Naive thymus-derived CD4-positive, alpha-beta T cell (primary cell): Measurements from ENCODE around the gene SLIT3. TPM values are rescaled to one million over a fixed set of nuclear protein-coding genes. Genes with fewer than 3 reads are reported as not detected.

Experiments used
- ATAC-seq: fragments of 150-1000 bp; cut with Tn5 transposase; 2 replicates; pipeline ENCODE4 v1.10.0; 2021; ENCODE audit warnings: mild to moderate bottlenecking, moderate library complexity
- CTCF ChIA-PET: fragments of 350-600 bp; sonication (Branson Sonifier 250); formaldehyde crosslinking; loops from one replicate; lab custom pipeline; 2021; ENCODE audit warnings: antibody characterized with exemption; lab: Charles Lee
- POLR2A ChIA-PET: fragments of 350-600 bp; sonication (Branson Sonifier 250); formaldehyde crosslinking; loops from one replicate; lab custom pipeline; 2021; ENCODE audit warnings: antibody characterized with exemption, inconsistent platforms; lab: Charles Lee
- DNase-seq, 9 donors: peaks; one replicate each; pipeline versions ENCODE4 v3.0.0 to v3.0.0-alpha.2; 2020 to 2022; ENCODE audit warnings: mixed read lengths in 1 of 9
- H3K27ac ChIP-seq: one replicate; pipeline ENCODE4 v1.7.0; 2013; ENCODE audit warnings: mild to moderate bottlenecking, low read depth, low read length, moderate library complexity
- H3K27me3 ChIP-seq, 2 donors: one replicate each; pipeline ENCODE4 v1.7.0; 2013; ENCODE audit warnings: low read length in 2 of 2, mild to moderate bottlenecking in 2 of 2, moderate library complexity in 2 of 2; ENCODE audit not compliant: control insufficient read depth in 2 of 2, insufficient read depth in 2 of 2
- H3K36me3 ChIP-seq, 3 experiments: 1 replicate in 2 of 3; 2 replicates in 1 of 3; pipeline ENCODE4 v1.7.0; 2013; ENCODE audit warnings: low read length in 3 of 3, mild to moderate bottlenecking in 3 of 3, moderate library complexity in 1 of 3; ENCODE audit not compliant: insufficient read depth in 3 of 3, control insufficient read depth in 2 of 3
- H3K4me1 ChIP-seq, 2 donors: one replicate each; pipeline ENCODE4 v1.7.0; 2013; ENCODE audit warnings: low read length in 2 of 2, mild to moderate bottlenecking in 2 of 2, moderate library complexity in 1 of 2; ENCODE audit not compliant: control insufficient read depth in 2 of 2, insufficient read depth in 2 of 2
- H3K4me3 ChIP-seq: 2 replicates; pipeline ENCODE4 v1.7.0; 2013; ENCODE audit warnings: mild to moderate bottlenecking, low read length
- H3K9me3 ChIP-seq, 3 experiments: 1 replicate in 2 of 3; 2 replicates in 1 of 3; pipeline ENCODE4 v1.7.0; 2013; ENCODE audit warnings: low read length in 3 of 3; ENCODE audit not compliant: control insufficient read depth in 2 of 3
- H3K27ac Mint-ChIP-seq, 9 donors: one replicate each; pipeline ENCODE4 v1.8.0; 2020 to 2022; ENCODE audit warnings: mixed read lengths in 9 of 9, mild to moderate bottlenecking in 8 of 9, moderate library complexity in 5 of 9, inconsistent platforms in 2 of 9
- H3K27me3 Mint-ChIP-seq, 5 donors: one replicate each; pipeline ENCODE4 v1.8.0; 2021 to 2022; ENCODE audit warnings: mixed read lengths in 5 of 5, mild to moderate bottlenecking in 1 of 5
- H3K36me3 Mint-ChIP-seq, 5 donors: one replicate each; pipeline ENCODE4 v1.8.0; 2020 to 2022; ENCODE audit warnings: mixed read lengths in 5 of 5, mild to moderate bottlenecking in 3 of 5, inconsistent platforms in 1 of 5
- H3K4me1 Mint-ChIP-seq, 7 donors: one replicate each; pipeline ENCODE4 v1.8.0; 2020 to 2022; ENCODE audit warnings: mixed read lengths in 7 of 7, mild to moderate bottlenecking in 3 of 7, inconsistent platforms in 1 of 7
- H3K4me3 Mint-ChIP-seq, 10 donors: one replicate each; pipeline ENCODE4 v1.8.0; 2020 to 2022; ENCODE audit warnings: mild to moderate bottlenecking in 10 of 10, mixed read lengths in 10 of 10, moderate library complexity in 6 of 10, inconsistent platforms in 2 of 10
- H3K9me3 Mint-ChIP-seq, 11 donors: one replicate each; pipeline ENCODE4 v1.8.0; 2020 to 2022; ENCODE audit warnings: mixed read lengths in 11 of 11, mild to moderate bottlenecking in 4 of 11, inconsistent platforms in 1 of 11, moderate library complexity in 1 of 11
- intact Hi-C, 2 donors: fragments of 100-400 bp; cut with micrococcal nuclease; formaldehyde crosslinking; loops; one replicate each; pipeline ENCODE4 v1.15.1; 2023
- polyA plus RNA-seq, 2 donors: library from polyadenylated mRNA; unstranded; fragments of 300-500 nt; fragmentation: Illumina TruSeq; gene quantifications; one replicate each; pipeline ENCODE4 v1.2.3, GENCODE V29; 2021
- total RNA-seq, 6 experiments: library from RNA in 5 of 6; stranded (reverse) in 5 of 6; gene quantifications; 1 replicate in 5 of 6; 2 replicates in 1 of 6; pipeline ENCODE4 v1.2.3 and lab custom pipeline; 2021 to 2026

SLIT3 gene
- total and polyA plus RNA-seq, 7 experiments from 2014 or later, result 0.34 TPM; not detected in 6

DNA sequence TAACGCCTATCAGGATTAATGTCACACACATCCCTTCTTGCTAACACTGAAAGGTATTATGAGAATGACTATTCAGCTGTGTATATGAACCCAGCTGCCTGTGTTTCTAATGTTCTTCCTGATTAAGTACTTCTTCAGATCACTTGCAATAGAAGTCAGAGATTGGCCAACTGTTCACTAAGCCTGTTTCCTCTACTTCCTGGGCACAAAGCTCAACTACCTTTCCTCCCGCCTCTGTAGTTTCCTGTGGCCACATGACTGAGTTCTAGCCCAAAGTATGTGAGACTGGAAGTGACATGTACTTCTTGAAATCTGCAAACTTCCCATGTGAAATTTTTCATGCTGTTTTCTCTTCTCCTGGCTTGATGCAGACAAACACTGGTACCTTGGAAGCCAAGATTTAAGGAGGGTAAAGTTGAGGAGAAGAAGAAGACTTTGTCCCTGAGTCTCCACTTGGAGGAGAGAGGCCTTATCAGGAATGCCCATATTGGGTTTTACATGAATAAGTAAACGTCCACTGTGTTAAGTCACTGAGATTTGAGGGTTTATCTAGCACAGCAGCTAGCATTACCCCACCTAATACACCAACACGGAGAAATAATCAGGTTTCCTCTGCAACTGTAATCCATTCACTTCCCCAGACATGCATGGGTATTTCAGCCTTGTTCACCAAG, 58.6 kb downstream of the SLIT3 start:
- no peak overlapping the region for H3K4me3 ChIP-seq
- Mint-ChIP-seq H3K27me3 (peaks cover 0 to 33% (median 9%) of the 10 kb centered on the region in 5 donors), H3K27ac (peak overlapping the region in 1 of 9 donors; percentile 3), H3K4me3 (no peak overlapping the region), H3K4me1 (no peaks in the 10 kb centered on the region), H3K9me3 (peaks cover 0 to 31% (median 10%) of the 10 kb centered on the region in 11 donors), H3K36me3 (peaks cover 0 to 3% (median 0%) of the 10 kb centered on the region in 5 donors)
- ChIA-PET POLR2A (no interaction called here), CTCF (no interaction called here)
- ATAC-seq, result no peak
- H3K9me3 ChIP-seq, result peaks cover 0 to under 1% (median 0%) of the 10 kb centered on the region in 3 experiments
- H3K27me3 ChIP-seq, result no peaks in the 10 kb centered on the region
- no peak for DNase-seq
- no peak overlapping the region for H3K27ac ChIP-seq
- intact Hi-C loops, result no loop called here
- H3K4me1 ChIP-seq, result no peaks in the 10 kb centered on the region
- H3K36me3 ChIP-seq, result no peaks in the 10 kb centered on the region

GRCh38 chr5:169229342-169229892, 71.5 kb downstream of the SLIT3 start:
- peaks cover 0 to 6% (median 0%) of the 10 kb centered on the region in 11 donors for H3K9me3 Mint-ChIP-seq
- peaks cover 0 to 16% (median 0%) of the 10 kb centered on the region in 5 donors for H3K27me3 Mint-ChIP-seq
- intact Hi-C loops, result no loop called here
- Histone ChIP-seq H3K27me3 (no peaks in the 10 kb centered on the region), H3K9me3 (no peaks in the 10 kb centered on the region), H3K4me3 (no peak overlapping the region), H3K27ac (no peak overlapping the region), H3K4me1 (no peaks in the 10 kb centered on the region), H3K36me3 (no peaks in the 10 kb centered on the region)
- H3K36me3 Mint-ChIP-seq, result no peaks in the 10 kb centered on the region
- no peak overlapping the region for H3K4me3 Mint-ChIP-seq
- ChIA-PET POLR2A (no interaction called here), CTCF (no interaction called here)
- no peak overlapping the region for H3K27ac Mint-ChIP-seq
- no peak for DNase-seq
- ATAC-seq, result no peak
- no peaks in the 10 kb centered on the region for H3K4me1 Mint-ChIP-seq

- no peak overlapping the region for H3K4me3 ChIP-seq
- no peaks in the 10 kb centered on the region for H3K9me3 ChIP-seq
- Mint-ChIP-seq H3K27ac (no peak overlapping the region), H3K4me3 (no peak overlapping the region), H3K27me3 (peaks cover 0 to 16% (median 0%) of the 10 kb centered on the region in 5 donors), H3K4me1 (no peaks in the 10 kb centered on the region), H3K36me3 (no peaks in the 10 kb centered on the region), H3K9me3 (peaks cover 0 to 4% (median 0%) of the 10 kb centered on the region in 11 donors)
- H3K4me1 ChIP-seq, result no peaks in the 10 kb centered on the region
- no peaks in the 10 kb centered on the region for H3K36me3 ChIP-seq
- ChIA-PET CTCF (interaction anchor here (0.6 kb wide), 1 partner anchor 1850 kb away, joined by 3 read pairs; no protein-coding TSS in a partner anchor), POLR2A (no interaction called here)
- intact Hi-C loops, result no loop called here
- DNase-seq (no peak), ATAC-seq (no peak)
- H3K27ac ChIP-seq, result no peak overlapping the region
- H3K27me3 ChIP-seq, result no peaks in the 10 kb centered on the region
These were observed 74.0 kb downstream of the SLIT3 start for GRCh38 chr5:169226895-169227294.

DNA sequence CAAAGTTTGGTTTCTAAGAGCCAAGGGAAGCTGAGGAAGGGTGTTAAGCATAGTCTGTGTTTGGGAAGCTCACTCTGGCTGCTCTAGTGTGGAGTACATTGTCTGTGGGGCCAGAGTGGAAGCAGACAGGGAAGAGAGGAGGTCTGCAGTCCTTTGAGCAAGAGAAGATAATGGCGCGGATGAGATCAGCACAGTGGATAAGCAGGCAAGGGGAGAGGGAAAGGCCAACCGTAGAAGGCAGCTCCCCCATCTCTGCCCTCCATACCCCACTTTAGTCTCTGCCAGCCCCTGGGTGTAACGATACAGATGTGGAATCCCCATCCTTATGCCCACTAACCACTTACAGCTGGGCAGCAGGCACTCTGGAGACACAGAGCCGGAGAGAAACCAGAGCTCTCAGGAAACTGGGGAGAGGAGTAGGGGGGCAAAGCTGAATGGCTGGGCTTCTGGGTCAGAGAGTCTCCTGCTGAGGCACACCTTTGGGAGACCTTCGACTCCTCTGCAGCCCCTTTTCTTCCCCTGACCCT, 75.0 kb downstream of the SLIT3 start:
- no peaks in the 10 kb centered on the region for H3K4me1 Mint-ChIP-seq
- Histone ChIP-seq H3K9me3 (no peaks in the 10 kb centered on the region), H3K36me3 (no peaks in the 10 kb centered on the region), H3K4me1 (no peaks in the 10 kb centered on the region), H3K4me3 (no peak overlapping the region), H3K27ac (no peak overlapping the region), H3K27me3 (no peaks in the 10 kb centered on the region)
- peaks cover 0 to 21% (median 4%) of the 10 kb centered on the region in 5 donors for H3K27me3 Mint-ChIP-seq
- peaks cover 0 to 4% (median 0%) of the 10 kb centered on the region in 11 donors for H3K9me3 Mint-ChIP-seq
- no peak for ATAC-seq
- no peak overlapping the region for H3K27ac Mint-ChIP-seq
- no peak overlapping the region for H3K4me3 Mint-ChIP-seq
- intact Hi-C loops, result no loop called here
- no peaks in the 10 kb centered on the region for H3K36me3 Mint-ChIP-seq
- DNase-seq, result no peak
- CTCF ChIA-PET, result no interaction called here
- POLR2A ChIA-PET, result no interaction called here

GRCh38 chr5:169223595-169223953, 77.4 kb downstream of the SLIT3 start:
- no peaks in the 10 kb centered on the region for H3K36me3 Mint-ChIP-seq
- DNase-seq (no peak), ATAC-seq (no peak)
- no peak overlapping the region for H3K27ac Mint-ChIP-seq
- H3K27me3 ChIP-seq, result no peaks in the 10 kb centered on the region
- ChIA-PET CTCF (interaction anchor here (1.5 kb wide), 1 partner anchor 23 kb away, joined by 3 read pairs; no protein-coding TSS in a partner anchor), POLR2A (no interaction called here)
- H3K4me1 ChIP-seq, result no peaks in the 10 kb centered on the region
- H3K4me1 Mint-ChIP-seq, result no peaks in the 10 kb centered on the region
- intact Hi-C loops, result no loop called here
- H3K27me3 Mint-ChIP-seq, result peaks cover 0 to 21% (median 3%) of the 10 kb centered on the region in 5 donors
- no peaks in the 10 kb centered on the region for H3K9me3 ChIP-seq
- no peaks in the 10 kb centered on the region for H3K36me3 ChIP-seq
- H3K27ac ChIP-seq, result no peak overlapping the region
- H3K4me3 Mint-ChIP-seq, result no peak overlapping the region
- H3K4me3 ChIP-seq, result no peak overlapping the region
- peaks cover 0 to 4% (median 0%) of the 10 kb centered on the region in 11 donors for H3K9me3 Mint-ChIP-seq

DNA sequence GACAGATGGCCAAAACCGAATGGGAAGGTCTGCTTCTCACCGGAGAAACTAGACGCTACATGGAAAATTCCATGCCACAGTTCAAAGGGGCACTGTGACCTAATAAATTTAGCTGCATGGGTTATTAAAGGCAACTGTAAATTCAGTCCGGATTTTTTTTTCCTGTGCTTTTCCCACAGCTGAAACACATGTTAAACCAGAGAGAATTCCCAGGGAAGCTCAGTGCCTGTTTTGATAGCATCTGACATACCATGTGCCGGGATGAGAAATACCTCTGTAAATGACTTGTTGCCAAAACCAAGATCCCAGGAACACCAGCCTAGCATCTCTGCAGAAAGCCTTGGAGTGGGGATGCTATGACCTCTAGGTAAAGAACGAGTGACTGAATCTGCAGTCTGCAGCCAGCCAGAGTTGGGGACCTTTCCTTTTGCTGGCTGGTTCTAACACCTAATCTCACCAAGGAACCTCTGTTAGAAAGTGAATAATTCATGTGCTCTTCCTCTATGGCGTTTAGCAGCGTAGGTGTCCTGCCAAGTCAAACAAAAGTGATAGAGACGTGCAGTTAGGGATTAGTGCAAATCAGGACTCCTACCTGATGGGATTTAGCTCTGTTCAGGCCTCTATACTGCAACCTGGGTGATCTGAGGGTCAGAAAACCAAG, 77.9 kb downstream of the SLIT3 start:
- H3K4me3 Mint-ChIP-seq, result no peak overlapping the region
- ChIA-PET CTCF (no interaction called here), POLR2A (no interaction called here)
- no peak overlapping the region for H3K27ac Mint-ChIP-seq
- Histone ChIP-seq H3K27me3 (no peaks in the 10 kb centered on the region), H3K27ac (no peak overlapping the region), H3K36me3 (no peaks in the 10 kb centered on the region), H3K4me1 (no peaks in the 10 kb centered on the region), H3K4me3 (no peak overlapping the region), H3K9me3 (no peaks in the 10 kb centered on the region)
- H3K27me3 Mint-ChIP-seq, result peaks cover 0 to 20% (median 3%) of the 10 kb centered on the region in 5 donors
- H3K4me1 Mint-ChIP-seq, result no peaks in the 10 kb centered on the region
- peaks cover 0 to 4% (median 0%) of the 10 kb centered on the region in 11 donors for H3K9me3 Mint-ChIP-seq
- intact Hi-C loops, result no loop called here
- H3K36me3 Mint-ChIP-seq, result no peaks in the 10 kb centered on the region
- DNase-seq (no peak), ATAC-seq (no peak)
